NB4 (cell line): Measurements from ENCODE around the gene TMEM95.

Experiments
- DNase-seq: peaks from one replicate; pipeline ENCODE4 v3.0.0; 2010; ENCODE audit warnings: low read depth
- H3K4me3 ChIP-seq: one replicate; pipeline ENCODE4 v1.5.1; 2011; ENCODE audit warnings: mild to moderate bottlenecking, low read depth, low read length, moderate library complexity
- CTCF ChIP-seq: IDR thresholded peaks from one replicate; pipeline ENCODE4 v1.5.1; 2012; ENCODE audit warnings: low read depth, low read length
- MAX ChIP-seq: IDR thresholded peaks from 2 replicates; pipeline ENCODE4 v1.6.1; 2011; ENCODE audit warnings: low read depth, low read length
- MYC ChIP-seq: IDR thresholded peaks from 2 replicates; pipeline ENCODE4 v1.6.1; 2011; ENCODE audit warnings: low read depth, low read length
- POLR2A ChIP-seq: IDR thresholded peaks from 2 replicates; pipeline ENCODE4 v1.6.1; 2011; ENCODE audit warnings: mild to moderate bottlenecking; ENCODE audit not compliant: insufficient read length; ENCODE audit errors: extremely low read depth

The TMEM95 gene

GRCh38 chr17:7315570-7316235 is 39.3 kb upstream of the TMEM95 start:
- DNase-seq = no peak
- peak overlapping the region; percentile 52 for H3K4me3 ChIP-seq
- TF ChIP-seq MYC = no peak
- no peak for TF ChIP-seq CTCF
- TF ChIP-seq POLR2A = no peak
- no peak for TF ChIP-seq MAX

- DNase-seq = no peak
- no peak overlapping the region for H3K4me3 ChIP-seq
- TF ChIP-seq MYC (no peak), POLR2A (no peak), CTCF (no peak), MAX (no peak)
Measured at GRCh38 chr17:7317161-7317803, 37.7 kb upstream of the TMEM95 start.

- no peak for DNase-seq
- no peak overlapping the region for H3K4me3 ChIP-seq
- TF ChIP-seq POLR2A (no peak), MYC (no peak), MAX (no peak), CTCF (no peak)
Measured at GRCh38 chr17:7318121-7318860, 36.7 kb upstream of the TMEM95 start.

- no peak for DNase-seq
- no peak overlapping the region for H3K4me3 ChIP-seq
- TF ChIP-seq CTCF = no peak
- TF ChIP-seq MYC = no peak
- no peak for TF ChIP-seq MAX
- TF ChIP-seq POLR2A = no peak
Measured at GRCh38 chr17:7321466-7321865, 33.5 kb upstream of the TMEM95 start.

- no peak overlapping the region for H3K4me3 ChIP-seq
- DNase-seq = no peak
- TF ChIP-seq CTCF = no peak
- TF ChIP-seq POLR2A = no peak
- no peak for TF ChIP-seq MAX
- no peak for TF ChIP-seq MYC
Measured at GRCh38 chr17:7322520-7323194, 32.3 kb upstream of the TMEM95 start.
